Measurements from ENCODE around the gene DLGAP1. TPM values are rescaled to one million over a fixed set of nuclear protein-coding genes. Genes with fewer than 3 reads are reported as not detected.
A peak's percentile ranks its signal among the peaks of the same experiment; 100 is the strongest.

Gene DLGAP1
- total and polyA plus RNA-seq, 10 donors = 0.11 to 6.0 (median 2.1) TPM

GRCh38 chr18:3458952-3459853 lies 995.9 kb downstream of the DLGAP1 start:
- Histone ChIP-seq H3K4me1 (peaks cover 2 to 58% (median 44%) of the 10 kb centered on the region in 6 donors), H3K27ac (peak overlapping the region in 7 of 8 donors; percentile 9 to 83 (median 60)), H3K36me3 (peaks cover 0 to 46% (median 24%) of the 10 kb centered on the region in 6 donors), H3K9me3 (peaks cover 0 to 19% (median 13%) of the 10 kb centered on the region in 8 donors), H3K4me3 (no peak overlapping the region), H3K27me3 (replicated peaks in 1 of 7) (no peaks in the 10 kb centered on the region)
- 67 to 81% (median 78%) methylated on average over 5 of the region's 5 CpGs for WGBS, 5 donors
- no peak for DNase-seq
- no peak for TF ChIP-seq POLR2A (IDR thresholded peaks at IDR 0.05)
- TF ChIP-seq CTCF (IDR thresholded peaks at IDR 0.05 in 8 of 11, conservative IDR thresholded peaks at IDR 0.05 in 3 of 11) = no peak
- TF ChIP-seq POLR2AphosphoS5 (IDR thresholded peaks at IDR 0.05) = no peak
- intact Hi-C loops (cut with DNase I; ENCODE audit: low total_unique reads) = loop anchor here (5.0 to 10.0 kb wide), 3 partner anchors 128 to 206 kb away; no protein-coding TSS in a partner anchor

DNA sequence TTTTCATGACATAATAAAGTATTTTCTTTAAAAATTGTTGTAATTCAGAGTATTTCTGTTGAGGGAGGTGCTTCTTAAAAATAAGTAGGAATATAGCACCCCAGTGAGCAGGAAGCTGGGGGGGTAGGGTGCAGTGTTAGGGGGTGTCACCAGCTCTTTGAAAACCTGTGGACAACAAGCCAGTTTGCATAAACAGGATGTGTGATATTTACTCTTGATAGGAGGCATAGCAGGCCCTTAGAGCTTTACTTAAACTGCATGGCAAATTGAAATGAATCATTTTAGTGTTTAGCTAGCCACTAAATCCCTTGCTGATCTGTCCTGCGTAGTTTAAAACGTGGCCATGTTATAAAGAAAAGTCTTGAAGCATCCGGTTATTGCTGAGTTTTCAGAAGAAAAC lies 996.7 kb downstream of the DLGAP1 start:
- Histone ChIP-seq H3K36me3 (peaks cover 0 to 46% (median 24%) of the 10 kb centered on the region in 6 donors), H3K4me3 (no peak overlapping the region), H3K27me3 (replicated peaks in 1 of 7) (no peaks in the 10 kb centered on the region), H3K9me3 (peaks cover 0 to 19% (median 13%) of the 10 kb centered on the region in 8 donors), H3K27ac (peak overlapping the region in 7 of 8 donors; percentile 9 to 83 (median 60)), H3K4me1 (peaks cover 6 to 66% (median 52%) of the 10 kb centered on the region in 6 donors)
- 66 to 86% (median 82%) methylated on average over 3 of the region's 3 CpGs for WGBS, 5 donors
- DNase-seq = no peak
- no peak for TF ChIP-seq POLR2A (IDR thresholded peaks at IDR 0.05)
- no peak for TF ChIP-seq CTCF (IDR thresholded peaks at IDR 0.05 in 8 of 11, conservative IDR thresholded peaks at IDR 0.05 in 3 of 11)
- peak in 1 of 3 donors; percentile 8 for TF ChIP-seq POLR2AphosphoS5 (IDR thresholded peaks at IDR 0.05)
- intact Hi-C loops (cut with DNase I; ENCODE audit: low total_unique reads) = loop anchor here (5.0 to 10.0 kb wide), 3 partner anchors 129 to 206 kb away; no protein-coding TSS in a partner anchor

DNA sequence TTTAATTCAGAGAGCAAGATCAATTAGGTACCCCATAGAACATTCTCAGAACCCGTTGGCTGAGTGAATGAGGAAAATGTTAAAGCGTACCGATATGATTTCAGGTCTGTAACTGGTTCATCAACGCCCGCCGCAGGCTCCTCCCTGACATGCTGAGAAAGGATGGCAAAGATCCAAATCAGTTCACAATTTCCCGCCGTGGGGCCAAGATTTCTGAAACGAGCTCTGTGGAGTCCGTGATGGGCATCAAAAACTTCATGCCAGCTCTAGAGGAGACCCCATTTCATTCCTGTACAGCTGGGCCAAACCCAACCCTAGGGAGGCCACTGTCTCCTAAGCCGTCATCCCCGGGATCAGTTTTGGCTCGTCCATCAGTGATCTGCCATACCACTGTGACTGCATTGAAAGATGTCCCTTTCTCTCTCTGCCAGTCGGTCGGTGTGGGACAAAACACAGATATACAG lies 997.8 kb downstream of the DLGAP1 start:
- H3K4me1 ChIP-seq = peaks cover 8 to 77% (median 63%) of the 10 kb centered on the region in 6 donors

More for the DNA sequence above, 997.8 kb downstream of the DLGAP1 start:
- Histone ChIP-seq H3K27ac (peak overlapping the region in 4 of 8 donors; percentile 5 to 99 (median 72)), H3K4me3 (no peak overlapping the region), H3K27me3 (replicated peaks in 1 of 7) (no peaks in the 10 kb centered on the region), H3K36me3 (peaks cover 0 to 46% (median 24%) of the 10 kb centered on the region in 6 donors), H3K9me3 (peaks cover 0 to 19% (median 13%) of the 10 kb centered on the region in 8 donors)
- TF ChIP-seq POLR2AphosphoS5 (IDR thresholded peaks at IDR 0.05) (no peak), CTCF (IDR thresholded peaks at IDR 0.05 in 8 of 11, conservative IDR thresholded peaks at IDR 0.05 in 3 of 11) (no peak), POLR2A (IDR thresholded peaks at IDR 0.05) (no peak)
- DNase-seq = no peak
- 94 to 96% (median 94%) methylated on average over 15 of the region's 15 CpGs for WGBS, 5 donors
- intact Hi-C loops (cut with DNase I; ENCODE audit: low total_unique reads) = loop anchor here (5.0 to 10.0 kb wide), 3 partner anchors 130 to 208 kb away; no protein-coding TSS in a partner anchor

All from spleen (tissue), 11 donors.